Liver (tissue), 9 donors: ENCODE results near the gene SLC10A4. TPM values are rescaled to one million over a fixed set of nuclear protein-coding genes. Genes with fewer than 3 reads are reported as not detected.

Source experiments
- DNase-seq: peaks from one replicate; pipeline ENCODE4 v3.0.0-alpha.2; 2017; ENCODE audit warnings: low spot score
- H3K27ac ChIP-seq, 2 donors: one replicate each; pipeline ENCODE4 v1.7.0; 2013; ENCODE audit warnings: inconsistent platforms in 2 of 2, low read length in 2 of 2, control low read depth in 1 of 2, low read depth in 1 of 2, mild to moderate bottlenecking in 1 of 2
- H3K27me3 ChIP-seq, 4 donors: one replicate each; pipeline versions ENCODE4 v1.6.1 to v1.7.0; 2013; ENCODE audit warnings: low read length in 3 of 4, inconsistent platforms in 1 of 4, mild to moderate bottlenecking in 1 of 4, moderate library complexity in 1 of 4; ENCODE audit not compliant: control insufficient read depth in 4 of 4, insufficient read depth in 4 of 4
- H3K36me3 ChIP-seq, 4 donors: one replicate each; pipeline versions ENCODE4 v1.6.1 to v1.7.0; 2013; ENCODE audit warnings: low read length in 3 of 4, mild to moderate bottlenecking in 3 of 4, low read depth in 1 of 4, moderate library complexity in 1 of 4; ENCODE audit not compliant: control insufficient read depth in 4 of 4, insufficient read depth in 3 of 4
- H3K4me1 ChIP-seq, 4 donors: one replicate each; pipeline versions ENCODE4 v1.6.1 to v1.7.0; 2013; ENCODE audit warnings: low read length in 3 of 4, mild to moderate bottlenecking in 3 of 4, moderate library complexity in 1 of 4; ENCODE audit not compliant: control insufficient read depth in 4 of 4, insufficient read depth in 4 of 4
- H3K4me3 ChIP-seq, 3 donors: one replicate each; pipeline versions ENCODE4 v1.6.1 to v1.7.0; 2013; ENCODE audit warnings: low read length in 3 of 3, control low read depth in 1 of 3, low read depth in 1 of 3, mild to moderate bottlenecking in 1 of 3
- H3K9ac ChIP-seq, 2 donors: one replicate each; pipeline ENCODE4 v1.7.0; 2013; ENCODE audit warnings: low read length in 2 of 2, mild to moderate bottlenecking in 2 of 2, moderate library complexity in 2 of 2, control low read depth in 1 of 2, low read depth in 1 of 2
- H3K9me3 ChIP-seq, 4 donors: one replicate each; pipeline versions ENCODE4 v1.6.1 to v1.7.0; 2013; ENCODE audit warnings: low read length in 3 of 4; ENCODE audit not compliant: control insufficient read depth in 4 of 4
- ATF3 ChIP-seq: IDR thresholded peaks from 2 replicates; pipeline ENCODE4 v1.6.1; 2016; ENCODE audit warnings: antibody characterized with exemption
- CTCF ChIP-seq: fragments of 150-350 bp; IDR thresholded peaks from 2 replicates; pipeline ENCODE4 v1.5.1; 2017; ENCODE audit warnings: improper control_type of control experiment, low read depth, low read length; ENCODE audit not compliant: missing input control
- EGR1 ChIP-seq, 2 donors: IDR thresholded peaks; 2 replicates each; pipeline ENCODE4 v1.6.1; 2016 to 2018; ENCODE audit warnings: antibody characterized with exemption in 2 of 2, low read depth in 2 of 2
- GABPA ChIP-seq, 2 donors: IDR thresholded peaks in 1 of 2; conservative IDR thresholded peaks in 1 of 2; 2 replicates each; pipeline ENCODE4 v1.6.1; 2016; ENCODE audit warnings: antibody characterized with exemption in 2 of 2, mild to moderate bottlenecking in 1 of 2, moderate library complexity in 1 of 2
- HNF4A ChIP-seq, 2 donors: conservative IDR thresholded peaks; 2 replicates each; pipeline ENCODE4 v1.6.1; 2016; ENCODE audit warnings: antibody characterized with exemption in 2 of 2, mild to moderate bottlenecking in 2 of 2
- JUND ChIP-seq, 2 donors: IDR thresholded peaks; 2 replicates each; pipeline ENCODE4 v1.6.1; 2016; ENCODE audit warnings: antibody characterized with exemption in 2 of 2
- MAX ChIP-seq: IDR thresholded peaks from 2 replicates; pipeline ENCODE4 v1.6.1; 2016; ENCODE audit warnings: antibody characterized with exemption
- NR2F2 ChIP-seq: IDR thresholded peaks from 2 replicates; pipeline ENCODE4 v1.6.1; 2016; ENCODE audit warnings: antibody characterized with exemption
- REST ChIP-seq: IDR thresholded peaks from 2 replicates; pipeline ENCODE4 v1.6.1; 2016; ENCODE audit warnings: antibody characterized with exemption, mild to moderate bottlenecking
- RXRA ChIP-seq, 2 donors: IDR thresholded peaks; 2 replicates each; pipeline ENCODE4 v1.6.1; 2017 to 2018; ENCODE audit warnings: antibody characterized with exemption in 2 of 2, mild to moderate bottlenecking in 1 of 2
- SP1 ChIP-seq: IDR thresholded peaks from 2 replicates; pipeline ENCODE4 v1.6.1; 2018; ENCODE audit warnings: antibody characterized with exemption, mild to moderate bottlenecking
- YY1 ChIP-seq: IDR thresholded peaks from 2 replicates; pipeline ENCODE4 v1.6.1; 2016; ENCODE audit warnings: antibody characterized with exemption, mild to moderate bottlenecking
- ZBTB33 ChIP-seq: IDR thresholded peaks from 2 replicates; pipeline ENCODE4 v1.6.1; 2016; ENCODE audit warnings: antibody characterized with exemption
- WGBS: extraction: QIAGEN DNeasy Blood & Tissue Kit; methylation state at CpG from one replicate; pipeline ENCODE4 v1.1.7; 2013; 5-methylcytosine and 5-hydroxymethylcytosine counted together
- polyA plus RNA-seq, 2 donors: library from polyadenylated mRNA; stranded (reverse) in 1 of 2; unstranded in 1 of 2; fragments of 200-250 nt in 1 of 2; fragments of >200 nt in 1 of 2; fragmentation: Nextera tagmentation in 1 of 2; extraction: Ambion mirVana in 1 of 2; gene quantifications; one replicate each; pipeline versions ENCODE4 v1.2.1 to v1.2.3, GENCODE V29; 2013 to 2015
- total RNA-seq, 2 donors: library from RNA; depleted of rRNA; stranded (reverse); fragments of >200 nt; gene quantifications; one replicate each; pipeline ENCODE4 v1.2.3, GENCODE V29; 2014
- donor health status: healthy.
- donor health status: healthy.
- donor health status: healthy.
- donor health status: healthy.
- donor health status: healthy.

The SLC10A4 gene
- total and polyA plus RNA-seq, 4 donors: 0.08 to 1.8 TPM; not detected in 2

GRCh38 chr4:48506716-48507115 lies 23.6 kb downstream of the SLC10A4 start (continued):
- TF ChIP-seq MAX (no peak), HNF4A (conservative IDR thresholded peaks at IDR 0.05) (no peak), YY1 (no peak), RXRA (IDR thresholded peaks at IDR 0.05) (no peak), SP1 (no peak), GABPA (IDR thresholded peaks at IDR 0.05 in 1 of 2, conservative IDR thresholded peaks at IDR 0.05 in 1 of 2) (no peak), JUND (IDR thresholded peaks at IDR 0.05) (no peak)

- no peak overlapping the region for H3K4me3 ChIP-seq
- H3K9me3 ChIP-seq: no peaks in the 10 kb centered on the region
- peaks cover 2 to 54% (median 46%) of the 10 kb centered on the region in 4 donors for H3K36me3 ChIP-seq
- H3K27ac ChIP-seq: no peak overlapping the region
- no peak for DNase-seq
- no peak for TF ChIP-seq EGR1 (IDR thresholded peaks at IDR 0.05; ENCODE audit: low read depth in 2 of 2)
- no peak for TF ChIP-seq SP1
- no peak for TF ChIP-seq ZBTB33
- no peak for TF ChIP-seq ATF3
- TF ChIP-seq REST: no peak
- TF ChIP-seq MAX: no peak
- TF ChIP-seq CTCF: no peak
- H3K27me3 ChIP-seq: no peaks in the 10 kb centered on the region
- H3K9ac ChIP-seq: no peak overlapping the region
- no peaks in the 10 kb centered on the region for H3K4me1 ChIP-seq
Observed at GRCh38 chr4:48509543-48509942, 26.4 kb downstream of the SLC10A4 start.

GRCh38 chr4:48518143-48518542 lies 35.0 kb downstream of the SLC10A4 start:
- no peaks in the 10 kb centered on the region for H3K4me1 ChIP-seq
- no peaks in the 10 kb centered on the region for H3K27me3 ChIP-seq
- no peaks in the 10 kb centered on the region for H3K9me3 ChIP-seq
- DNase-seq: no peak
- H3K36me3 ChIP-seq: peaks cover 6 to 46% (median 40%) of the 10 kb centered on the region in 4 donors
- no peak overlapping the region for H3K9ac ChIP-seq
- H3K4me3 ChIP-seq: no peak overlapping the region
- H3K27ac ChIP-seq: no peak overlapping the region
- WGBS: 96% methylated on average over 3 of the region's 3 CpGs
- TF ChIP-seq NR2F2 (no peak), SP1 (no peak), REST (no peak), ZBTB33 (no peak)
